Stimulated activated CD8-positive, alpha-beta memory T cell treated with anti-CD3 and anti-CD28 coated beads, Interleukin-7, amount 100 ng/mL, for 24 hours (primary cell): Measurements from ENCODE around the gene ELL.
"Not testable (repeated sequence)": the region's sequence is repeated elsewhere in the genome, so short reads cannot be mapped to it uniquely, and the experiment has no call there.

Experiments
- DNase-seq: peaks from one replicate; pipeline ENCODE4 v3.0.0-alpha.2; 2020; ENCODE audit warnings: low read depth

ELL gene

GRCh38 chr19:18422530-18423191 is 99.2 kb downstream of the ELL start:
- DNase-seq, result no peak

GRCh38 chr19:18421371-18421959 is 100.4 kb downstream of the ELL start:
- DNase-seq, result no peak

- no peak for DNase-seq
Observed at GRCh38 chr19:18420930-18421329, 100.9 kb downstream of the ELL start.

GRCh38 chr19:18419699-18420460 is 102.0 kb downstream of the ELL start:
- DNase-seq, result no peak

GRCh38 chr19:18419195-18419698 is 102.6 kb downstream of the ELL start, which contains the start of gene SSBP4:
Gene SSBP4, plus strand, starts transcription at chr19:18419398. Its CDS starts 251 bp downstream, at chr19:18419649.
- DNase-seq, result no peak

GRCh38 chr19:18418483-18419194 is 103.2 kb downstream of the ELL start:
- DNase-seq, result no peak

GRCh38 chr19:18418029-18418482 is 103.8 kb downstream of the ELL start:
- DNase-seq, result no peak

- DNase-seq, result no peak
Observed at GRCh38 chr19:18417250-18418028, 104.4 kb downstream of the ELL start.

- DNase-seq, result no peak
Observed at GRCh38 chr19:18416778-18417249, 105.1 kb downstream of the ELL start.

GRCh38 chr19:18415178-18415867 is 106.5 kb downstream of the ELL start:
- DNase-seq, result no peak

GRCh38 chr19:18414504-18415177 is 107.2 kb downstream of the ELL start:
- no peak for DNase-seq

- no peak for DNase-seq
Observed at GRCh38 chr19:18412610-18413239, 109.1 kb downstream of the ELL start.

- DNase-seq, result no peak
Observed at GRCh38 chr19:18408053-18408476, 113.8 kb downstream of the ELL start.

GRCh38 chr19:18406749-18407148 is 115.1 kb downstream of the ELL start:
- DNase-seq, result no peak

GRCh38 chr19:18405754-18406153 is 116.1 kb downstream of the ELL start:
- not testable (repeated sequence) for DNase-seq

GRCh38 chr19:18402455-18403248 is 119.2 kb downstream of the ELL start:
- DNase-seq, result not testable (repeated sequence)

GRCh38 chr19:18401580-18402112 is 120.2 kb downstream of the ELL start:
- no peak for DNase-seq

GRCh38 chr19:18399008-18399407 is 122.9 kb downstream of the ELL start:
- no peak for DNase-seq
